Measurements from ENCODE around the gene ANKUB1.
"Not testable (repeated sequence)": the region's sequence is repeated elsewhere in the genome, so short reads cannot be mapped to it uniquely, and the experiment has no call there.

DNA sequence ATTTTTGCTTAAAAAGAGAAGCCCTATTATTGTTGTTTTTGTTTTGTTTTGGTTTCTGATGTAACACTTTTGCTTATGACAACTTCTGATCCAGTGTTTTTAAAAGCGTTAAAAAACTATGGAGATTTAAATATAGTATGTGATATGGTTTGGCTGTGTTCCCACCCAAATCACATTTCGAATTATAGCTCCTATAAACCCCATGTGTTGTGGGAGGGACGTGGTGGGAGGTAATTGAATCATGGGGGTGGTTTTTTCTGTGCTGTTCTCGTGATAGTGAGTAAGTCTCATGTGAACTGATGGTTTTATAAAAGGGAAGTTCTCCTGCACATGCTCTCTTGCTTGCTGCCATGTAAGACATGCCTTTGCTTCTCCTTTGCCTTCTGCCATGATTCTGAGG lies 37.3 kb upstream of the ANKUB1 start:
- TF ChIP-seq SP1 (IDR thresholded peaks at IDR 0.05); FOXM1 (IDR thresholded peaks at IDR 0.05; ENCODE audit: borderline replicate concordance); HDGF (IDR thresholded peaks at IDR 0.05; ENCODE audit: borderline replicate concordance): not testable (repeated sequence)
